HG02852 (cell line): Measurements from ENCODE around the gene SYNPR.
A peak's percentile ranks its signal among the peaks of the same experiment; 100 is the strongest.

Experiments used
- ATAC-seq: cut with Tn5 transposase; IDR thresholded peaks from one replicate; pipeline ENCODE4 v1.9.1; 2021; ENCODE audit warnings: mild to moderate bottlenecking, moderate library complexity; ENCODE audit not compliant: unreplicated experiment

SYNPR gene

GRCh38 chr3:63303238-63303637 is 25.1 kb downstream of the SYNPR start:
- no peak for ATAC-seq

GRCh38 chr3:63304421-63304820 is 26.3 kb downstream of the SYNPR start:
- ATAC-seq = no peak

GRCh38 chr3:63308072-63308471 is 30.0 kb downstream of the SYNPR start:
- no peak for ATAC-seq

- ATAC-seq = no peak
Observed at GRCh38 chr3:63309768-63310167, 31.7 kb downstream of the SYNPR start.

- no peak for ATAC-seq
Observed at GRCh38 chr3:63323766-63324165, 45.7 kb downstream of the SYNPR start.

- no peak for ATAC-seq
Observed at GRCh38 chr3:63324621-63325020, 46.5 kb downstream of the SYNPR start.

- no peak for ATAC-seq
Observed at GRCh38 chr3:63325386-63325785, 47.3 kb downstream of the SYNPR start.

GRCh38 chr3:63328365-63328764 is 50.3 kb downstream of the SYNPR start:
- ATAC-seq = no peak

GRCh38 chr3:63331520-63331919 is 53.4 kb downstream of the SYNPR start:
- no peak for ATAC-seq

GRCh38 chr3:63333815-63334214 is 55.7 kb downstream of the SYNPR start:
- ATAC-seq = no peak

GRCh38 chr3:63338351-63338750 is 60.2 kb downstream of the SYNPR start:
- ATAC-seq = no peak

GRCh38 chr3:63343674-63344073 is 65.6 kb downstream of the SYNPR start:
- ATAC-seq = no peak

- no peak for ATAC-seq
Observed at GRCh38 chr3:63344661-63345060, 66.6 kb downstream of the SYNPR start.

GRCh38 chr3:63349583-63350573 is 71.8 kb downstream of the SYNPR start:
- peak; percentile 81 for ATAC-seq

GRCh38 chr3:63351159-63352007 is 73.3 kb downstream of the SYNPR start:
- ATAC-seq = no peak

GRCh38 chr3:63352008-63352279 is 73.8 kb downstream of the SYNPR start:
- no peak for ATAC-seq

- no peak for ATAC-seq
Observed at GRCh38 chr3:63353383-63353782, 75.3 kb downstream of the SYNPR start.

- no peak for ATAC-seq
Observed at GRCh38 chr3:63354160-63354559, 76.1 kb downstream of the SYNPR start.

GRCh38 chr3:63355809-63356208 is 77.7 kb downstream of the SYNPR start:
- no peak for ATAC-seq

GRCh38 chr3:63364495-63364894 is 86.4 kb downstream of the SYNPR start:
- ATAC-seq = no peak

- no peak for ATAC-seq
Observed at GRCh38 chr3:63364910-63365309, 86.8 kb downstream of the SYNPR start.

GRCh38 chr3:63365671-63366070 is 87.6 kb downstream of the SYNPR start:
- no peak for ATAC-seq
